Fibroblast of villous mesenchyme (primary cell): ENCODE data around the gene INPP4B. TPM values are rescaled to one million over a fixed set of nuclear protein-coding genes. Genes with fewer than 3 reads are reported as not detected.
A peak's percentile ranks its signal among the peaks of the same experiment; 100 is the strongest.

Experiments
- DNase-seq: peaks from one replicate; pipeline ENCODE4 v3.0.0-alpha.2; 2010; ENCODE audit warnings: low read depth
- H3K4me3 ChIP-seq: 2 replicates; pipeline ENCODE4 v1.5.1; 2011; ENCODE audit warnings: low read depth, mild to moderate bottlenecking, low read length
- total RNA-seq: library from RNA; depleted of rRNA; stranded (reverse); fragments of >200 nt; gene quantifications from 2 replicates; pipeline ENCODE4 v1.2.3, GENCODE V29; 2012
- TF ChIP-seq, protein P1 (sequence below): IDR thresholded peaks from 2 replicates; pipeline ENCODE4 v1.5.1; 2012; ENCODE audit warnings: low read depth, mild to moderate bottlenecking, low read length; ENCODE audit not compliant: insufficient read depth

Gene INPP4B
- total RNA-seq, 1 donor = 64.3 TPM

DNA sequence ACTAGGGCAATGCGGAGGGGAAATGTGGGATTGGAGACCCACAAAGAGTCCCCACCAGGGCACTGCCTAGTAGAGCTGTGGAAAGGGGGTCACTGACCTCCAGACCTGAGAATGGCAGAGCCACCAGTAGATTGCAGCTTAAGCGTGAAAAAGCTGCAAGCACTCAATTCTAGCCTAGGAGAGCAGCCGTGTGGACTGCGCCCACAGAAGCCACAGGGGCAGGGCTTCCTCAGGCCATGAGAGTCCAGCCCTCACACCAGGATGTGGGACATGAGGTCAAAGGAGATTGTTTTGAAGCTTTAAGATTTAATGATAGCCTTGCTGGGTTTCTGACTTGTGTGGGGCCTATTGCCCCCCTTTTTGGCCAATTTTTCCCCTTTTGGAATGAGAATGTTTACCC lies 379.0 kb downstream of the INPP4B start:
- no peak overlapping the region for H3K4me3 ChIP-seq
- DNase-seq = no peak
- TF ChIP-seq, protein P1, sequence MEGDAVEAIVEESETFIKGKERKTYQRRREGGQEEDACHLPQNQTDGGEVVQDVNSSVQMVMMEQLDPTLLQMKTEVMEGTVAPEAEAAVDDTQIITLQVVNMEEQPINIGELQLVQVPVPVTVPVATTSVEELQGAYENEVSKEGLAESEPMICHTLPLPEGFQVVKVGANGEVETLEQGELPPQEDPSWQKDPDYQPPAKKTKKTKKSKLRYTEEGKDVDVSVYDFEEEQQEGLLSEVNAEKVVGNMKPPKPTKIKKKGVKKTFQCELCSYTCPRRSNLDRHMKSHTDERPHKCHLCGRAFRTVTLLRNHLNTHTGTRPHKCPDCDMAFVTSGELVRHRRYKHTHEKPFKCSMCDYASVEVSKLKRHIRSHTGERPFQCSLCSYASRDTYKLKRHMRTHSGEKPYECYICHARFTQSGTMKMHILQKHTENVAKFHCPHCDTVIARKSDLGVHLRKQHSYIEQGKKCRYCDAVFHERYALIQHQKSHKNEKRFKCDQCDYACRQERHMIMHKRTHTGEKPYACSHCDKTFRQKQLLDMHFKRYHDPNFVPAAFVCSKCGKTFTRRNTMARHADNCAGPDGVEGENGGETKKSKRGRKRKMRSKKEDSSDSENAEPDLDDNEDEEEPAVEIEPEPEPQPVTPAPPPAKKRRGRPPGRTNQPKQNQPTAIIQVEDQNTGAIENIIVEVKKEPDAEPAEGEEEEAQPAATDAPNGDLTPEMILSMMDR = no peak

DNA sequence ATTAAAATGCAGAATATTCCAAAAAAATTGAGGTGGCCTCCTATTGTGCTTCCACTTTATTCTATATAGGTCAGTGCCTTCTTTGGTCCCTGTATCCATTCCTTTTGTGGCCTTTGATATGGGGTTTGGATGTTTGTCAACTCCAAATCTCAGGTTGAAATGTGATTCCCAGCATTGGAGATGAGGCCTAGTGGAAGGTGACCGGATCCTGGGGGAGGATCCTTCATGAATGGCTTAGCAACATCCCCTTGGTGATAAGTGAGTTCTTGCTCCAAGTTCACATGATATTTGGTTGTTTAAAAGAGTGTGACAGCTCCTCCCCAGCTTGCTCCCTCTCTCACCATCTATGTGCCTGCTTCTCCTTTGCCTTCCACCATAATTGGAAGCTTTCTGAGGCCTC lies 380.6 kb downstream of the INPP4B start:
- H3K4me3 ChIP-seq = no peak overlapping the region
- DNase-seq = no peak
- TF ChIP-seq, protein P1 = no peak

DNA sequence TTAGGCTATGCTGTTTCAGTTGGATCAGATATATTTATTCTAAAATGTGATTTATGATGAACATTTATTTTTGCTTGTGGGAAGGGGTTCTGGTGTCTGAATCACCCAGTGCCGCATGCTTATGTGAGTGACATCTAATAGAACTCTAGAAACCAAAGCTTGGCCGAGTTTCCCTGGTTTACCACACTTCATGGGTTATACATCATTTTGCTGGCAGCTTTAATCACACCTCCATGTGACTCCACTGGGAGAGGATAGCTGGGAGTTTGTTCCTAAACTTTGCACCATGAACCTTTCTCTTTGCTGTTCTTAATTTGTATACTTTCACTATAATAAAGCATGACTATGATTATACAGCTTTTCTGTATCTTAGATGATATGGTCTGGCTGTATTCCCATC lies 382.9 kb downstream of the INPP4B start:
- DNase-seq = no peak
- H3K4me3 ChIP-seq = no peak overlapping the region
- TF ChIP-seq, protein P1 = no peak

DNA sequence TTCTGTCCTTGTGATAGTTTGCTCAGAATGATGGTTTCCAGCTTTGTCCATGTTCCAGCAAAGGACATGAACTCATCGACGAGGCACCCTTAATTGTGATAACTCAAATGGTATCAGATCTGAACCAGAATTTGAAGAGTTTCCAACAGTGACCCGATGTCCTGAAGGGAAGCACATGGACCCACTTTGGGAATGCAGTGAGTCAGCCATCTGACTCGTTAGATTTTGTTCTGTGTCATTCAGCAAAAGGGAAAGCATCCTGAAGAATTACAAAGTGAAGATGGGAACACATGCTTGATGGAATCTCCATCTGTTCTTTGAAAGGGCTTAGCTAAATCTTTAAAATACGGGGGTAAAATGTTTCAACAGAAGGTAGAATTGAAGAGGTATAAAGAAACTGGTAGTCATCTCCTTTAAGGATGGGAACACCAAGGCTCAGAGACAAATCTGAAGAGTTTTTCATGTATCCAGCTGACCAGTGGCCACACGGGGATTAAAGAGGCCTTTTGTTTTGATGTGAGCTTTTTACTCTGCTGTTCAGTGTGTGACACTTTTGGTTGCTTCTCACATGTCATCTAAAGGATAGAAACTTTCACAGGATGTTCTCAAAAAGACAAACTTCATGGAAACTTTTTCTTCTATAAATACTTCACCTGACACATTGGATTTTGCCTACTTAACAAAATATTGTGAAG lies 393.8 kb downstream of the INPP4B start:
- TF ChIP-seq, protein P1 = no peak
- peak; percentile 14 for DNase-seq
- H3K4me3 ChIP-seq = no peak overlapping the region

DNA sequence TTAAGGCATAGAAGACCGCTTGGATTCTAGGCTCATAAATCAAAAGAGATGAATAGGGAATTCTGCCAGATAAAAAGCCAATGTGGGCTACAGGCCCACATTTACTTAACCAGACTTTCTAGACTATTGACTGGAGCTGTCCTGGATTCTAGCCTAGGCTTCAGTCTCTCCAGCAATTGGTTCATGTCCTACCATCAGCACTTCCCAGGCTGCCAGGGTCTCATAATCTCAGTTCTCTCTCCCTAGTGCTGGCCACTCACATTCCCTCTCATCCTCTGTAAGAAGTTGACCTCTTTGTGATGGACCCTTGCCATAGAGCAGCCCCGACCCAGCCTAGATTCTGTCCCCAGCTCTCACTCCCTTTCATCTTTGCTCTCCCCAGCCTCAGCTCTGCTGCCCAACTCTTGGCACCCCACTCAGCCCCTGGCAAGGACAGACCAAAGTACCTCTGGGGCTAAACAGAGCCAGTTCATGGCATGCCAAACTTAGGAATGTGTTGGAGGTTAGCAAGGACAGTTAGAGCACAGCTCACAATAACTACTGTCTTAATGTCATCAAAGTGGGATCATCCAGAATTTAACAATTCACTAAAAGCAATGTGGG lies 396.2 kb downstream of the INPP4B start:
- TF ChIP-seq, protein P1 = no peak
- no peak for DNase-seq
- H3K4me3 ChIP-seq = no peak overlapping the region

DNA sequence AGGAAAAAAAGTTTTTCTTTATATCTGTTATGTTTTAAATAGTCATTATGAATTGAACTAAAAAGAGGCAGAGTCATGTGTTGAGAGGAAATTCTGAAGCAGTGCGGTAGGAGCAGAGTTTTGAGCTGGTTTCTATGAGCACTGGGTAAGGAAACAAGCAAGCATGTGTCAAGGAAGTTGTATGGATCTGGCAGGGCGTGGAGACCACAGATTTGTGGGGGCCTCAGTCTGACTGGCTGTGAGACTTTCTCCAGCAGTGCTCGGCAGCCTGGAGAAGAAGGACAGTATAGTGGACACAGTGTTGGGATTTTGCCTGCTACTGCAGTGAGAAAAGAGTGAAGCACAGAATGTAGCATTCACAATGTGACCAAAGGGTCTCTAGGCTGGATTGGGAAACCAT lies 399.1 kb downstream of the INPP4B start:
- H3K4me3 ChIP-seq = no peak overlapping the region
- TF ChIP-seq, protein P1 = no peak
- no peak for DNase-seq
